ENCODE measurements around the gene PIF1.
"Not testable (repeated sequence)": the region's sequence is repeated elsewhere in the genome, so short reads cannot be mapped to it uniquely, and the experiment has no call there.

The PIF1 gene

DNA sequence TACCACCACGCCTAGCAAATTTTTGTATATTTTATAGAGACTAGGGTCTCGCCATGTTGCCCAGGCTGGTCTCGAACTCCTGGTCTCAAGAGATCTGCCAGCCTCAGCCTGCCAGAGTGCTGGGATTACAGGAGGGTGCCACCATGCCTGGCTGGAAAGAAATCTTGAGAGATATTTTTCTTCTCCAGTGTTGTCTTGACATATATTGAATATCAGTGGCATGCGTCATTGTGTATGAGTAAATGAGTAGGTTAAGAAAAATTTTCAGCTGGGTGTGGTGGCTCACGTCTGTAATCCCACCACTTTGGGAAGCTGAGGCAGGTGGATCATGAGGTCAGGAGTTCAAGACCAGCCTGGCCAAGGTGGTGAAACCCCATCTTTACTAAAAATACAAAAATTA is 3.5 kb upstream of the PIF1 start:
- DNase-seq (ENCODE audit: extremely low spot score), result no peak
- TF ChIP-seq ELF4 (IDR thresholded peaks at IDR 0.05), result no peak
- TF ChIP-seq, protein P1, sequence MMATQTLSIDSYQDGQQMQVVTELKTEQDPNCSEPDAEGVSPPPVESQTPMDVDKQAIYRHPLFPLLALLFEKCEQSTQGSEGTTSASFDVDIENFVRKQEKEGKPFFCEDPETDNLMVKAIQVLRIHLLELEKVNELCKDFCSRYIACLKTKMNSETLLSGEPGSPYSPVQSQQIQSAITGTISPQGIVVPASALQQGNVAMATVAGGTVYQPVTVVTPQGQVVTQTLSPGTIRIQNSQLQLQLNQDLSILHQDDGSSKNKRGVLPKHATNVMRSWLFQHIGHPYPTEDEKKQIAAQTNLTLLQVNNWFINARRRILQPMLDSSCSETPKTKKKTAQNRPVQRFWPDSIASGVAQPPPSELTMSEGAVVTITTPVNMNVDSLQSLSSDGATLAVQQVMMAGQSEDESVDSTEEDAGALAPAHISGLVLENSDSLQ (IDR thresholded peaks at IDR 0.05), result no peak
- no peak for TF ChIP-seq ARNT (IDR thresholded peaks at IDR 0.05)
- TF ChIP-seq SUZ12 (IDR thresholded peaks at IDR 0.05), result no peak
- POLR2A ChIA-PET, result no interaction called here
- CTCF ChIA-PET, result no interaction called here

DNA sequence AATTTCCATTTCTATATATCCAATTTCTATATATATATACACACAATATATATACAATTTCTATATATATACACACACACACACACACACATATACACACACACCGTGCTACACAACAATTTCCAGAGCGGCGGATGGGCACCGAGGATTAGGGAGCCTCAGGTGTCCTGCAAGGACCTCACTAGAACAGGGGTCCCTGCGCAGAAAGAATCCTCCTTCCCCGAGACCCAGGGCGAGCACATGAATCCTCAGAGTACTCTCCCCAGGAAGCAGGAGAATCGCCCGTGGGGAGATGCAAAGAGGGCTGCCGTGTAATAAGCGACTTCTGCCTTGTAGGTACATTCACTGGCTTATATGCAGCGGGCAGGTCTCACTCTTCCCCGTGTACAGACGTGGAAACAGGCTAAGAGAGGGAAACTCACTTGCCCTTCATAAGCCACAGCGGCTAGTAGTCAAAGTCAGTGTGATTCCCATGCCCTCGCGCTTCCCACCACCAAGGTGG is 467 bp downstream of the PIF1 start:
- ChIA-PET CTCF (no interaction called here), POLR2A (interaction anchor here (0.9 to 1.7 kb wide), 7 partner anchors 9 to 82 kb away, joined by 3 to 4 read pairs (median 4); no protein-coding TSS in a partner anchor)
- no peak for DNase-seq (ENCODE audit: extremely low spot score)
- TF ChIP-seq FOXM1 (IDR thresholded peaks at IDR 0.05; ENCODE audit: borderline replicate concordance) (no peak), SP1 (IDR thresholded peaks at IDR 0.05) (no peak), CTBP1 (IDR thresholded peaks at IDR 0.05; ENCODE audit: borderline replicate concordance) (no peak), BHLHE40 (IDR thresholded peaks at IDR 0.05; ENCODE audit: borderline replicate concordance) (no peak), ELF4 (IDR thresholded peaks at IDR 0.05) (no peak), SUZ12 (IDR thresholded peaks at IDR 0.05) (no peak), TARDBP (IDR thresholded peaks at IDR 0.05) (no peak), L3MBTL2 (conservative IDR thresholded peaks at IDR 0.05) (no peak; the same call in 1 of the 2 replicates), HDGF (IDR thresholded peaks at IDR 0.05; ENCODE audit: borderline replicate concordance) (no peak), NFRKB (IDR thresholded peaks at IDR 0.05) (no peak), FOXK2 (IDR thresholded peaks at IDR 0.05) (no peak), ARNT (IDR thresholded peaks at IDR 0.05) (no peak), ZNF384 (IDR thresholded peaks at IDR 0.05) (no peak), FOXA1 (IDR thresholded peaks at IDR 0.05) (no peak), LEF1 (IDR thresholded peaks at IDR 0.05; ENCODE audit: borderline replicate concordance) (no peak)
- TF ChIP-seq, protein P1 (IDR thresholded peaks at IDR 0.05), result no peak

DNA sequence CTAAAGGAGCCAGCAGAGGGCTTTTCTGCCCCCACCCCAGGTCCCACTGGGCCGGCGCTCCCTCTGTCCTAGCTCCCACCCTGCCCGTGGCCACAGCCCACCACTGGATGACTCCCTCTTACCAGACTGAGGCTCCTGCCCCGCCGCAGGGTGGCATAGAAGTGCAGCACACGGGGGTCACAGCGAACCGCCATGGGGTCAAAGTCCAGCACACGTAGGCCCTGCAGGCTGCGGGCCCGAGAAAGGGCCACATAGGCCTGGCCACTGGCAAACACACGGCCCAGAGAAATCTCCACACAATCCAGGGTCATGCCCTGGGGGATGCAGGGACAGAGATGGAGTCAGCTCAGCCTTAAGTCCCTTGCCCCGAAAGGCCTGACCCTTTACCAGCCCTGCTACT is 9.0 kb downstream of the PIF1 start:
- DNase-seq (ENCODE audit: extremely low spot score), result no peak
- ChIA-PET CTCF (no interaction called here), POLR2A (no interaction called here)
- no peak for TF ChIP-seq BHLHE40 (IDR thresholded peaks at IDR 0.05; ENCODE audit: borderline replicate concordance)
- TF ChIP-seq SP1 (IDR thresholded peaks at IDR 0.05), result no peak
- TF ChIP-seq TARDBP (IDR thresholded peaks at IDR 0.05), result no peak
- no peak for TF ChIP-seq FOXM1 (IDR thresholded peaks at IDR 0.05; ENCODE audit: borderline replicate concordance)

DNA sequence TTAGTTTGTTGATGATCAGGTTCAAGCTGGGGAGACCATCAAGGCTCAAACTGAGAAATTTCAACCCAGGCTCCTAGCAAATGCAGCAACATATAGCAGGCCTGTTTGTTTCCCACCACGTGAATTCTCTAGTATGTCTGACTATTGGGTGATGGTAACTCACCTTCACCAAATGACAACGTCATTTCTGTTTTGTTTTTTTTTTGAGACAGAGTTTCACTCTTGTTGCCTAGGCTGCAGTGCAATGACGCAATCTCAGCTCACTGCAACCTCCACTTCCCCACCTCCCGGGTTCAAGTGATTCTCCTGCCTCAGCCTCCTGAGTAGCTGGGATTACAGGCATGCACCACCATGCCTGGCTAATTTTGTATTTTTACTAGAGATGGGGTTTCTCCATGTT is 10.5 kb downstream of the PIF1 start:
- DNase-seq (ENCODE audit: extremely low spot score); CTCF ChIA-PET: not testable (repeated sequence)
- POLR2A ChIA-PET, result interaction anchor here (0.9 to 1.2 kb wide), 2 partner anchors 11 to 25 kb away, joined by 3 to 4 read pairs; partner anchors contain the start of gene PIF1

DNA sequence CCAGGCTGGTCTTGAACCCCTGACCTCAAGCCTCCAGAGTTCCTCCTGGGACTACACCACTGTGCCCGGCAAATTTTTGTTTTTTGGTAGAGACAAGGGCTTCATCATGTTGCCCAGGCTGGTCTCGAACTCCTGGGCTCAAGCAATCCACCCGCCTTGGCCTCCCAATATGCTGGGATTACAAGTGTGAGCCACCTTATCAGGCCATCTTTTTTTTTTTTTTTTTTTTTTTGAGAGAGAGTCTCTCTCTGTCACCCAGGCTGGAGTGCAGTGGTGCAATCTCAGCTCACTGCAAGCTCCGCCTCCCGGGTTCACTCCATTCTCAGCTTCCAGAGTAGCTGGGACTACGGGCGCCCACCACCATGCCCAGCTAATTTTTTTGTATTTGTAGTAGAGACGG is 11.2 kb downstream of the PIF1 start:
- CTCF ChIA-PET, result interaction anchor here (1.4 kb wide), 1 partner anchor 73 kb away, joined by 3 read pairs; no protein-coding TSS in a partner anchor
- DNase-seq (ENCODE audit: extremely low spot score), result not testable (repeated sequence)
- POLR2A ChIA-PET, result interaction anchor here (1.2 kb wide), 1 partner anchor 12 kb away, joined by 4 read pairs; the partner anchor contains the start of gene PIF1

DNA sequence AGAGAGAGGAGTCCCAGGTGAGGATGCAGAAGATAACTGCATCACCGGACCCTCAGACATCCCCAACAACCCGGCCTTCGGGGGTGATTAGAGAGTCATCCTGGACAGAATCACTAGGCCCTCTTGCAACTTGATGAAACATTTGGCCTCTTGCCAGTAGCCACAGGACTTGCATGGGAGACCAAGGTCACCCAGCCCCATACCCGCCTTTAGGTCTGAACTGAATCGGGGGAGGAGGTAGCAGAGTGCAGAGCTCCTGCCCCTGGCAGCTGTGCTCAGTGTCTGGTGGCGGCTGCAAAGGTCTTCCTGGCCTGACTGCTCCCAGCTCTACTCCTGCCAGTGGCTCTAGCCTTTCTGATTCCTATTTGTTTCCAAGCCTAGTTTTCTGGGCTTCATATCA is 12.4 kb downstream of the PIF1 start:
- POLR2A ChIA-PET, result no interaction called here
- CTCF ChIA-PET, result interaction anchor here (0.7 to 1.4 kb wide), 3 partner anchors 10 to 72 kb away, joined by 3 read pairs; no protein-coding TSS in a partner anchor

DNA sequence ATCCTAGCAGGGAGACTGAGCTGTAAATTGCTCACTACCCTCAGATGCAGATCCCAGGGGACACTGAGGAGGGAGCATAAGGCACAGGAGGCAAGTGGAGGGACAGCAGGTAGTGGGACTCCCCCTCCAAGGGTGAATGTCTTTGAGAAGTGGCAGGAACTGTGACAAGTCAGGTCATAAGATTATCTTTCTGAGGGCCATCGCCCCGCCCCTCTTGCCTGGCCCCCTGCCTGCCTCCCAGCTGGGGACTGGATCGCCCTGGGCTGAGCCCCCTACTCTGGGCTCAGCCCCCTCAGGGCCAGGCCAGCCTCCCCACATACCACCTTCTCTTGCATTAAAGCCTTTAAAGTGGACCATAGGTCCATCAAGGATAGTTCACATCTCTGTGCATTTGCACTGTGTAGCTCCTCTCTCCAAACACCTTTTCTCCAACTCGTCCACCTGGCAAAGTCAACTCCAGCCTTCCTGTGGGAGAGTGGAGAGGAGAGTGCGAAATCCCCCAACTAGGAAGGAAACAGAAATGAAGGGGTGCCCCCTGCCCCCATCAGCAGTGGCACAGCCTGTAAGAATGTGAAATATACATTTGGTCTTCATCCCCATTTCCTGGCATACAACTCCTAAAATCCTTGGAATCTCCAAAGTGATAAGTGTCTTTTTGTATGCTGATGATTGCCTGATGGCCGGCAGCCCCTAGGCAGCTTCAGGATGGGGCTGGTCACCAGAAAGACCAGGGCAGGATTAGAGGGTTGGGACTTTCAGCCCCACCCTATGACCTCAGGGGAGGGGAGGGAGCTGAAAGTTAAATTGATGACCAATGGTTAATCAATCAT is 14.7 kb downstream of the PIF1 start:
- ChIA-PET CTCF (interaction anchor here (0.6 to 4.0 kb wide), 7 partner anchors 9 to 212 kb away, joined by 3 to 23 read pairs (median 4); no protein-coding TSS in a partner anchor), POLR2A (no interaction called here)
- TF ChIP-seq FOXA1 (IDR thresholded peaks at IDR 0.05) (no peak), BHLHE40 (IDR thresholded peaks at IDR 0.05; ENCODE audit: borderline replicate concordance) (no peak), HDGF (IDR thresholded peaks at IDR 0.05; ENCODE audit: borderline replicate concordance) (no peak), NFRKB (IDR thresholded peaks at IDR 0.05) (no peak), L3MBTL2 (conservative IDR thresholded peaks at IDR 0.05) (no peak), ARNT (IDR thresholded peaks at IDR 0.05) (no peak)
- TF ChIP-seq, protein P1 (IDR thresholded peaks at IDR 0.05), result no peak
- DNase-seq (ENCODE audit: extremely low spot score), result no peak

More for the DNA sequence above, 12.4 kb downstream of the PIF1 start:
- no peak for TF ChIP-seq HDGF (IDR thresholded peaks at IDR 0.05; ENCODE audit: borderline replicate concordance)
- TF ChIP-seq SUZ12 (IDR thresholded peaks at IDR 0.05), result no peak
- no peak for TF ChIP-seq SP1 (IDR thresholded peaks at IDR 0.05)
- no peak for TF ChIP-seq ELF4 (IDR thresholded peaks at IDR 0.05)
- no peak for TF ChIP-seq FOXA1 (IDR thresholded peaks at IDR 0.05)
- no peak for TF ChIP-seq FOXK2 (IDR thresholded peaks at IDR 0.05)
- no peak for TF ChIP-seq ARNT (IDR thresholded peaks at IDR 0.05)
- TF ChIP-seq L3MBTL2 (conservative IDR thresholded peaks at IDR 0.05), result no peak
- no peak for TF ChIP-seq CTBP1 (IDR thresholded peaks at IDR 0.05; ENCODE audit: borderline replicate concordance)
- DNase-seq (ENCODE audit: extremely low spot score), result no peak
